Adrenal gland (tissue), 12 donors: Measurements from ENCODE around the gene PAK5. TPM values are rescaled to one million over a fixed set of nuclear protein-coding genes. Genes with fewer than 3 reads are reported as not detected.

Source experiments
- DNase-seq, 7 donors: peaks; one replicate each; pipeline ENCODE4 v3.0.0-alpha.2; 2019 to 2020
- H3K27ac ChIP-seq, 5 donors: fragments of 200-600 bp; sonication (generic) in 4 of 5; 1 replicate in 3 of 5; 2 replicates in 2 of 5; pipeline versions ENCODE4 v1.5.1 to v1.8.0; 2016 to 2020; ENCODE audit warnings: mild to moderate bottlenecking in 1 of 5
- H3K27me3 ChIP-seq: fragments of 200-600 bp; 2 replicates; pipeline ENCODE4 v1.8.0; 2021
- H3K36me3 ChIP-seq, 2 donors: fragments of 200-600 bp; replicated peaks in 1 of 2; 1 replicate in 1 of 2; 2 replicates in 1 of 2; pipeline versions ENCODE4 v1.5.1 to v1.8.0; 2018 to 2022
- H3K4me1 ChIP-seq, 2 donors: fragments of 200-600 bp; replicated peaks in 1 of 2; 1 replicate in 1 of 2; 2 replicates in 1 of 2; pipeline versions ENCODE4 v1.5.1 to v1.8.0; 2018 to 2021
- H3K4me3 ChIP-seq, 4 donors: fragments of 200-600 bp; sonication (generic) in 3 of 4; one replicate each; pipeline ENCODE4 v1.5.1; 2016 to 2018
- H3K9me3 ChIP-seq, 3 donors: fragments of 200-600 bp; sonication (generic) in 1 of 3; replicated peaks in 1 of 3; 1 replicate in 2 of 3; 2 replicates in 1 of 3; pipeline versions ENCODE4 v1.5.1 to v1.8.0; 2016 to 2021
- CTCF ChIP-seq, 6 experiments: fragments of 450-650 bp in 4 of 6; fragments of 200-600 bp in 2 of 6; sonication (generic) in 1 of 6; IDR thresholded peaks; 1 replicate in 5 of 6; 2 replicates in 1 of 6; pipeline versions ENCODE4 v1.5.1 to v1.8.0; 2016 to 2021; ENCODE audit warnings: antibody characterized with exemption in 6 of 6, mild to moderate bottlenecking in 2 of 6, moderate library complexity in 1 of 6
- POLR2A ChIP-seq, 2 donors: fragments of 450-650 bp; IDR thresholded peaks; one replicate each; pipeline ENCODE4 v1.6.1; 2017; ENCODE audit warnings: antibody characterized with exemption in 2 of 2, mild to moderate bottlenecking in 2 of 2, moderate library complexity in 1 of 2
- WGBS, 4 donors: extraction: QIAGEN DNeasy Blood & Tissue Kit in 2 of 4; methylation state at CpG; one replicate each; pipeline versions ENCODE4 v1.1.5 to v1.1.7; 2013 to 2017; 5-methylcytosine and 5-hydroxymethylcytosine counted together
- intact Hi-C, 2 donors: fragments of 100-400 bp; cut with DNase I; formaldehyde crosslinking; loops; one replicate each; pipeline versions ENCODE4 v1.14.1 to v1.15.0; 2022 to 2023
- polyA plus RNA-seq, 3 donors: library from polyadenylated mRNA; stranded (reverse); fragments of 200-250 nt in 2 of 3; fragments of 350-450 nt in 1 of 3; fragmentation: Illumina TruSeq in 1 of 3; extraction: RNeasy Lipid Tissue Mini Kit (QIAGEN cat#74804) in 1 of 3; gene quantifications; one replicate each; pipeline ENCODE4 v1.2.3, GENCODE V29; 2013 to 2014
- total RNA-seq, 9 donors: library from RNA; depleted of rRNA in 4 of 9; stranded (reverse); fragments of >200 nt in 4 of 9; fragments of 120-200 nt in 1 of 9; fragmentation: NEBNext Ultra II Directional in 1 of 9; extraction: Animal tissue kit (Norgen Biotek cat#: 25700) in 1 of 9; gene quantifications; one replicate each; pipeline versions ENCODE4 v1.1.0 to v1.2.4, GENCODE V29; 2013 to 2023
- donor health status: healthy with polysubstance abuse.
- donor health status: Bipolar disorder and iron deficiency.
- donor health status: DM: yes; HTN: yes; CAD: no.
- donor health status: DM: no; HTN: no; CAD: no.
- donor health status: DM: no; HTN: no; CAD: no.
- donor health status: DM: yes; HTN: yes; CAD: no.

PAK5 gene
- total and polyA plus RNA-seq, 12 donors, result 1.2 to 17.0 (median 4.0) TPM

GRCh38 chr20:9852566-9852965 is 13.7 kb upstream of the PAK5 start:
- WGBS, 4 donors, result 84 to 96% (median 93%) methylated on average over 2 of the region's 2 CpGs
- Histone ChIP-seq H3K27ac (no peak overlapping the region), H3K4me1 (no peaks in the 10 kb centered on the region), H3K36me3 (no peaks in the 10 kb centered on the region), H3K9me3 (no peaks in the 10 kb centered on the region), H3K27me3 (no peaks in the 10 kb centered on the region), H3K4me3 (no peak overlapping the region)
- intact Hi-C loops, result no loop called here
- DNase-seq, result no peak
- TF ChIP-seq CTCF (IDR thresholded peaks at IDR 0.05), result no peak
- TF ChIP-seq POLR2A (IDR thresholded peaks at IDR 0.05), result no peak

- Histone ChIP-seq H3K9me3 (no peaks in the 10 kb centered on the region), H3K27ac (no peak overlapping the region), H3K4me3 (no peak overlapping the region), H3K4me1 (peaks cover 0 to 4% of the 10 kb centered on the region in 2 donors), H3K27me3 (no peaks in the 10 kb centered on the region), H3K36me3 (no peaks in the 10 kb centered on the region)
- no peak for TF ChIP-seq POLR2A (IDR thresholded peaks at IDR 0.05)
- TF ChIP-seq CTCF (IDR thresholded peaks at IDR 0.05), result no peak
- intact Hi-C loops, result loop anchor here in 1 of 2 donors (10.0 kb wide), 1 partner anchor 55 kb away; no protein-coding TSS in a partner anchor
- 80 to 89% (median 85%) methylated on average over 5 of the region's 5 CpGs for WGBS, 4 donors
- no peak for DNase-seq
These were observed 750 bp upstream of the PAK5 start for GRCh38 chr20:9839626-9840025.

- Histone ChIP-seq H3K4me1 (peaks cover 0 to 4% of the 10 kb centered on the region in 2 donors), H3K27ac (no peak overlapping the region), H3K36me3 (no peaks in the 10 kb centered on the region), H3K9me3 (no peaks in the 10 kb centered on the region), H3K4me3 (peak overlapping the region in 3 of 4 donors; percentile 25 to 64 (median 35)), H3K27me3 (no peaks in the 10 kb centered on the region)
- intact Hi-C loops, result loop anchor here in 1 of 2 donors (10.0 kb wide), 1 partner anchor 57 kb away; no protein-coding TSS in a partner anchor
- TF ChIP-seq CTCF (IDR thresholded peaks at IDR 0.05) (no peak), POLR2A (IDR thresholded peaks at IDR 0.05) (no peak)
- peak in 2 of 7 donors; percentile 6 to 22 for DNase-seq
- WGBS, 4 donors, result 0 to 8% (median 5%) methylated on average over 2 to 14 of the region's 14 CpGs
These were observed 870 bp downstream of the PAK5 start for GRCh38 chr20:9838035-9838377.

- TF ChIP-seq POLR2A (IDR thresholded peaks at IDR 0.05), result no peak
- no peak for TF ChIP-seq CTCF (IDR thresholded peaks at IDR 0.05)
- peak overlapping the region in 1 of 4 donors; percentile 64 for H3K4me3 ChIP-seq
- peaks cover 0 to 4% of the 10 kb centered on the region in 2 donors for H3K4me1 ChIP-seq
- no peak for DNase-seq
- no peak overlapping the region for H3K27ac ChIP-seq
- H3K27me3 ChIP-seq, result no peaks in the 10 kb centered on the region
- H3K36me3 ChIP-seq, result no peaks in the 10 kb centered on the region
- 33 to 38% (median 35%) methylated on average over 7 of the region's 7 CpGs for WGBS, 4 donors
- H3K9me3 ChIP-seq, result no peaks in the 10 kb centered on the region
- intact Hi-C loops, result loop anchor here in 1 of 2 donors (10.0 kb wide), 1 partner anchor 57 kb away; no protein-coding TSS in a partner anchor
These were observed 1.2 kb downstream of the PAK5 start for GRCh38 chr20:9837634-9838033.
